Activated CD8-positive, alpha-beta T cell treated with anti-CD3 and anti-CD28 coated beads for 36 hours (primary cell): ENCODE data around the gene RPL18. TPM values are rescaled to one million over a fixed set of nuclear protein-coding genes. Genes with fewer than 3 reads are reported as not detected.
"Not testable (repeated sequence)": the region's sequence is repeated elsewhere in the genome, so short reads cannot be mapped to it uniquely, and the experiment has no call there.

ENCODE experiments used
- ATAC-seq: fragments of 200-7000 bp; cut with Tn5 transposase; one replicate; pipeline ENCODE4 v1.10.0; 2021; ENCODE audit warnings: mild to moderate bottlenecking, moderate library complexity
- CTCF ChIA-PET: fragments of 350-600 bp; sonication (Branson Sonifier 250); formaldehyde crosslinking; loops from one replicate; lab custom pipeline; 2021; ENCODE audit warnings: antibody characterized with exemption; lab: Charles Lee
- POLR2A ChIA-PET: fragments of 350-600 bp; sonication (Branson Sonifier 250); formaldehyde crosslinking; loops from one replicate; lab custom pipeline; 2021; ENCODE audit warnings: antibody characterized with exemption; lab: Charles Lee
- DNase-seq: peaks from one replicate; pipeline ENCODE4 v3.0.0-alpha.2; 2020
- H3K27ac Mint-ChIP-seq: one replicate; pipeline ENCODE4 v1.8.0; 2021; ENCODE audit warnings: mild to moderate bottlenecking, mixed read lengths
- H3K27me3 Mint-ChIP-seq: one replicate; pipeline ENCODE4 v1.8.0; 2021; ENCODE audit warnings: mixed read lengths
- H3K36me3 Mint-ChIP-seq: one replicate; pipeline ENCODE4 v1.8.0; 2021; ENCODE audit warnings: low read depth, mixed read lengths
- H3K4me1 Mint-ChIP-seq: one replicate; pipeline ENCODE4 v1.8.0; 2021; ENCODE audit warnings: low read depth, mixed read lengths
- H3K4me3 Mint-ChIP-seq: one replicate; pipeline ENCODE4 v1.8.0; 2021; ENCODE audit warnings: mild to moderate bottlenecking, moderate library complexity, mixed read lengths
- H3K9me3 Mint-ChIP-seq: one replicate; pipeline ENCODE4 v1.8.0; 2021; ENCODE audit warnings: mixed read lengths
- intact Hi-C: fragments of 100-400 bp; cut with micrococcal nuclease; formaldehyde crosslinking; loops from one replicate; pipeline ENCODE4 v1.10.0; 2022
- total RNA-seq, 2 experiments: library from RNA; stranded (reverse); gene quantifications; one replicate each; pipeline ENCODE4 v1.2.3, GENCODE V29; 2021
- TF ChIP-seq, protein P1 (sequence below): fragments of 200-600 bp; IDR thresholded peaks from one replicate; pipeline ENCODE4 v1.8.0; 2022; ENCODE audit warnings: antibody characterized with exemption, mild to moderate bottlenecking

RPL18 gene
- total RNA-seq, 2 experiments from 2014 or later = 2,304 to 2,324 TPM

DNA sequence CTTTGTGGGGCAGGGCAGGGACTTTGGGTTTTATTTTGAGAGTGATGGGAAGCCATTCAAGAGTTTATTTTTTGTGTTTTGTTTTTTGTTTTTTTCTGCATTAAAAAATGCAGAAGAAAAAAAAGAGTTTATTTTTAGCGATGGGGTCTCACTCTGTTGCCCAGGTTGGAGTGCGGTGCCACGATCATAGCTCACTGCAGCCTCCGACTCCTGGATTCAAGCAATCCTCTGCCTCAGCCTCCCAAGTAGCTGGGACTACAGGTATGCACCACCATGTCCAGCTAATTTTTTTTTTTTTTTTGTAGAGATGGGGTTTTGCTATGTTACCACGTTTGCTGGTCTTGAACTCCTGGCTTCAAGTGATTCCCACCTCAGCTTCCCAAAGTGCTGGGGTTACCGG is 39.5 kb upstream of the RPL18 start:
- DNase-seq = no peak
- ChIA-PET POLR2A (no interaction called here), CTCF (no interaction called here)
- intact Hi-C loops = no loop called here
- Mint-ChIP-seq H3K4me3 (no peak overlapping the region), H3K36me3 (no peaks in the 10 kb centered on the region), H3K4me1 (peaks cover 7% of the 10 kb centered on the region), H3K27me3 (no peaks in the 10 kb centered on the region), H3K27ac (no peak overlapping the region), H3K9me3 (no peaks in the 10 kb centered on the region)
- no peak for ATAC-seq
- TF ChIP-seq, protein P1, sequence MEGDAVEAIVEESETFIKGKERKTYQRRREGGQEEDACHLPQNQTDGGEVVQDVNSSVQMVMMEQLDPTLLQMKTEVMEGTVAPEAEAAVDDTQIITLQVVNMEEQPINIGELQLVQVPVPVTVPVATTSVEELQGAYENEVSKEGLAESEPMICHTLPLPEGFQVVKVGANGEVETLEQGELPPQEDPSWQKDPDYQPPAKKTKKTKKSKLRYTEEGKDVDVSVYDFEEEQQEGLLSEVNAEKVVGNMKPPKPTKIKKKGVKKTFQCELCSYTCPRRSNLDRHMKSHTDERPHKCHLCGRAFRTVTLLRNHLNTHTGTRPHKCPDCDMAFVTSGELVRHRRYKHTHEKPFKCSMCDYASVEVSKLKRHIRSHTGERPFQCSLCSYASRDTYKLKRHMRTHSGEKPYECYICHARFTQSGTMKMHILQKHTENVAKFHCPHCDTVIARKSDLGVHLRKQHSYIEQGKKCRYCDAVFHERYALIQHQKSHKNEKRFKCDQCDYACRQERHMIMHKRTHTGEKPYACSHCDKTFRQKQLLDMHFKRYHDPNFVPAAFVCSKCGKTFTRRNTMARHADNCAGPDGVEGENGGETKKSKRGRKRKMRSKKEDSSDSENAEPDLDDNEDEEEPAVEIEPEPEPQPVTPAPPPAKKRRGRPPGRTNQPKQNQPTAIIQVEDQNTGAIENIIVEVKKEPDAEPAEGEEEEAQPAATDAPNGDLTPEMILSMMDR = no peak

DNA sequence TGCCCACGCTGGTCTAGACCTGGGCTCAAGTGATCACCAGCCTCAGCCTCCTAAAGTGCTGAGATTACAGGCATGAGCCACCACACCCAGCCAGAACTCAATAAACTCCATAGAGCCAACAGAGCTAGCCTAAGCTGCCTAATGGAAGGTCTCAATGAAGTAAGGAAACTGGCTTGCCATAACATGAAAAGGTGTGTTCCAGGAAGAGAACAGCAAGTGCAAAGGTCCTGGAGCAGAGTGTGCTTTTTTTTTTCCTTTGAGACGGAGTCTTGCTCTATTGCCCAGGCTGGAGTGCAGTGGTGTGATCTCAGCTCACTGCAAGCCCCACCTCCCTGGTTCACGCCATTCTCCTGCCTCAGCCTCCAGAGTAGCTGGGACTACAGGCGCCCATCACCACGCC is 38.9 kb upstream of the RPL18 start:
- ATAC-seq, H3K4me1 Mint-ChIP-seq, H3K4me3 Mint-ChIP-seq, POLR2A ChIA-PET, H3K9me3 Mint-ChIP-seq, intact Hi-C loops, H3K36me3 Mint-ChIP-seq, H3K27ac Mint-ChIP-seq, H3K27me3 Mint-ChIP-seq, DNase-seq: not testable (repeated sequence)
- CTCF ChIA-PET = interaction anchor here (0.8 kb wide), 1 partner anchor 178 kb away, joined by 4 read pairs; the partner anchor contains the start of gene HSD17B14

DNA sequence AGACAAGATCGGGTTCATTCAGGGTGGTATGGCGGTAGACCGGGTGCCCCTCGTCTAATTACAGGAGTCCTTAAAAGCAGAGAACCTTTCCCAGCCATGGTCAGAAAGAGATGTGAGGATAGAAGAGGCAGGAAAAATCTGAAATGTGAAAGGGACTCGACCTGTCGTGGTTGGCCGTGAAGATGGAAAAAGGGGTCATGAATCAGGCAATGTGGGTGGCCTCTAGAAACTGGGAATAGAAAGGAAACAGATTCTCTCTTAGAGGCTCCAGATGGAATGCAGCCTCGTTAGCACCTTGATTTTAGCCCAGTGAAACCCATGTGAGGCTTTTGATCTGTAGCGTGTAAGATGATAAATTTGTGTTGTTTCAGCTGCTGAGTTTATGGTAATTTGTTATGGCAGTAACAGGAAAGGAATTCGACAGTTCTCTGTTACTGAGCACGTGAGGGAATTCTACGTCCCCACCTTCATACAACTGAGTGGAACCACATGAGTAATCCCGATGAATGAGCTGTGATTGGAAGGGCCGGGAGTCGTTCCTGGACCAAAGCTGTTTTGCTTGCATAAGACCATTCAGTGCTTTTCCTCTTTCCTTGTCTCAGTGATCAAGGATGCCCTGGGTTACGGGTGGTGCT is 38.0 kb upstream of the RPL18 start:
- Mint-ChIP-seq H3K9me3 (no peaks in the 10 kb centered on the region), H3K27me3 (no peaks in the 10 kb centered on the region), H3K36me3 (no peaks in the 10 kb centered on the region), H3K4me3 (no peak overlapping the region), H3K4me1 (peaks cover 9% of the 10 kb centered on the region), H3K27ac (no peak overlapping the region)
- TF ChIP-seq, protein P1 = no peak
- intact Hi-C loops = no loop called here
- ChIA-PET CTCF (interaction anchor here (0.8 to 1.5 kb wide), 3 partner anchors 11 to 179 kb away, joined by 3 to 5 read pairs (median 4); partner anchors contain the start of genes CA11 and HSD17B14), POLR2A (no interaction called here)
- no peak for ATAC-seq
- no peak for DNase-seq

DNA sequence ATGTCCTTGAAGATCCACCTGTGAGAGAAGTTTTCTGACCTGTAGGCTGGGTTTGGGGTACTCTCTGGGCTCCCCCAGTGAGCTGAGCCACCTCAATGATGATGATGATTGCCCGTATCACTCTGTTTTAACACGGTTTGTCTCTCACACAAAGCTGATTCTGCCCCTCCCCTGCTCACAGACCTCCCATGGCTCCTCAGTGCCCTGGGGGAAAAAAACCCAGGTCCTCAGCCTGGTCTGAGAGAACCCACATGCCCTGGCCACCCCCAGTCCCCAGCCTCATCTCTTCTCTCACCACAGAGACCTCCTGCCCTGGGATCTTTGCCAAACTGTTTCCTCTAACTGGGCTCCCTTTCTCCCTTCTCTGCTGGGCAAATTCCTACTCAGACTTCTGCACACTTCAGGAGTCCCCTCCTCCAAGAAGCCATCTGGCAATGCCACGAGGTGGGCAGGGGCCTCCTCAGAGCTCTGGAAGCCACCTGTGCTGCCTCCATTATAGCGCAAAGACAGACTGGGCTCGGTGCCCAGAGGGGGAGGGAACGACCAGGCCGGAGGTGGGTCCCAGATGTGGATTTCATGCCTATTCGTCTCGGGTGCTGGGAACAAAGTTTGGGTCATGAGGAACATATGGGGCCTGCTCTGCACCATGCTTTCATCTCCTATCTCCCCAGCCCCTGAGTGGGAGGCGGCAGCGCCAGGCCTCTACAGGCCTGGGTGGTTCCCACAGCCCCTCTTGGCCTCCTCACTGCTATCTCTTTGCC is 35.5 kb upstream of the RPL18 start:
- POLR2A ChIA-PET = no interaction called here
- Mint-ChIP-seq H3K9me3 (no peaks in the 10 kb centered on the region), H3K36me3 (no peaks in the 10 kb centered on the region), H3K4me1 (peaks cover 5% of the 10 kb centered on the region), H3K27ac (no peak overlapping the region), H3K27me3 (no peaks in the 10 kb centered on the region), H3K4me3 (no peak overlapping the region)
- DNase-seq (no peak), ATAC-seq (no peak)
- TF ChIP-seq, protein P1 = no peak
- intact Hi-C loops = no loop called here
- CTCF ChIA-PET = interaction anchor here (1.0 kb wide), 1 partner anchor 20 kb away, joined by 3 read pairs; no protein-coding TSS in a partner anchor

DNA sequence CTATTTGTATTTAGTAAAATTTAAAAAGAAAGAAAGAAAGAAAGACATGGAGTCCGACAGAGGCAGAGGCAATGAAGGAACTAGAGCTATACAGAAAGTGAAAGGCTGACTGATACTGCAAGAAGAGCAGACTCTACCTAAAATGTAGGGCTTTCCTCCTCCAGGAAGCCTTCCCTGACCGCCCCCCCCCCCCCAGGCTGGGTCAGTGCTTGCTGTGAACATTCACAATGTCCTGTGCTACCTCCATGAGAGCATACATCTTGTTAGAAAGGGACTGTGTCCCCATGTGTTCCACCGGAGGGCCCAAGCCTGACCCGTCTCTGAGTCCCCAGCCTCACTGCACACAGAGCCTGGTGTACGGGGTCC is 32.7 kb upstream of the RPL18 start:
- no peak for DNase-seq
- Mint-ChIP-seq H3K27ac (no peak overlapping the region), H3K27me3 (no peaks in the 10 kb centered on the region), H3K4me1 (peaks cover 17% of the 10 kb centered on the region), H3K4me3 (no peak overlapping the region), H3K9me3 (no peaks in the 10 kb centered on the region), H3K36me3 (no peaks in the 10 kb centered on the region)
- TF ChIP-seq, protein P1 = no peak
- ATAC-seq = no peak
- CTCF ChIA-PET = interaction anchor here (0.6 kb wide), 1 partner anchor 61 kb away, joined by 4 read pairs; no protein-coding TSS in a partner anchor
- POLR2A ChIA-PET = interaction anchor here (0.6 kb wide), 1 partner anchor 37 kb away, joined by 3 read pairs; the partner anchor contains the start of gene FAM83E
- intact Hi-C loops = no loop called here
